Glutamatergic neuron (in vitro differentiated cells): Measurements from ENCODE around the gene MPPED2. TPM values are rescaled to one million over a fixed set of nuclear protein-coding genes. Genes with fewer than 3 reads are reported as not detected.

Experiments used
- DNase-seq: peaks from one replicate; pipeline ENCODE4 v3.0.0; 2022
- H3K27ac Mint-ChIP-seq: one replicate; pipeline ENCODE4 v1.8.0; 2020; ENCODE audit warnings: mild to moderate bottlenecking, mixed read lengths, inconsistent platforms; ENCODE audit not compliant: unreplicated experiment
- H3K27me3 Mint-ChIP-seq: one replicate; pipeline ENCODE4 v1.8.0; 2020; ENCODE audit warnings: mild to moderate bottlenecking, moderate library complexity, mixed read lengths, inconsistent platforms; ENCODE audit not compliant: unreplicated experiment
- H3K36me3 Mint-ChIP-seq: one replicate; pipeline ENCODE4 v1.8.0; 2020; ENCODE audit warnings: mild to moderate bottlenecking, mixed read lengths, inconsistent platforms; ENCODE audit not compliant: unreplicated experiment
- H3K4me1 Mint-ChIP-seq: one replicate; pipeline ENCODE4 v1.8.0; 2020; ENCODE audit warnings: mild to moderate bottlenecking, low read depth, mixed read lengths, inconsistent platforms; ENCODE audit not compliant: unreplicated experiment
- H3K4me3 Mint-ChIP-seq: one replicate; pipeline ENCODE4 v1.8.0; 2020; ENCODE audit warnings: mild to moderate bottlenecking, mixed read lengths, inconsistent platforms; ENCODE audit not compliant: unreplicated experiment
- H3K9me3 Mint-ChIP-seq: one replicate; pipeline ENCODE4 v1.8.0; 2020; ENCODE audit warnings: mild to moderate bottlenecking, moderate library complexity, mixed read lengths, inconsistent platforms; ENCODE audit not compliant: unreplicated experiment
- CTCF ChIP-seq: fragments of 200-600 bp; sonication (generic); IDR thresholded peaks from one replicate; pipeline ENCODE4 v1.5.0; 2021; ENCODE audit not compliant: partially characterized antibody, unreplicated experiment
- total RNA-seq: library from RNA; stranded (reverse); fragmentation: NEBNext Ultra II Directional; extraction: Animal tissue kit (Norgen Biotek cat#: 25700); gene quantifications from one replicate; pipeline ENCODE4 v1.2.1, GENCODE V29; 2021; ENCODE audit not compliant: unreplicated experiment

The MPPED2 gene
- total RNA-seq, 1 donor from 2014 or later: 11.0 TPM

- H3K36me3 Mint-ChIP-seq: no peaks in the 10 kb centered on the region
- H3K9me3 Mint-ChIP-seq: no peaks in the 10 kb centered on the region
- TF ChIP-seq CTCF: no peak
- no peaks in the 10 kb centered on the region for H3K27me3 Mint-ChIP-seq
- H3K4me3 Mint-ChIP-seq: no peak overlapping the region
- no peak overlapping the region for H3K27ac Mint-ChIP-seq
- DNase-seq: no peak
- H3K4me1 Mint-ChIP-seq: peaks cover 4% of the 10 kb centered on the region
Observed at GRCh38 chr11:30510750-30511149, 75.4 kb downstream of the MPPED2 start.

GRCh38 chr11:30509364-30509763 is 76.8 kb downstream of the MPPED2 start:
- H3K36me3 Mint-ChIP-seq: no peaks in the 10 kb centered on the region
- H3K27ac Mint-ChIP-seq: no peak overlapping the region
- no peak overlapping the region for H3K4me3 Mint-ChIP-seq
- peaks cover 4% of the 10 kb centered on the region for H3K4me1 Mint-ChIP-seq
- no peaks in the 10 kb centered on the region for H3K27me3 Mint-ChIP-seq
- DNase-seq: no peak
- TF ChIP-seq CTCF: no peak
- no peaks in the 10 kb centered on the region for H3K9me3 Mint-ChIP-seq

- no peak for DNase-seq
- Mint-ChIP-seq H3K4me3 (no peak overlapping the region), H3K9me3 (no peaks in the 10 kb centered on the region), H3K27ac (peak overlapping the region; percentile 1), H3K27me3 (no peaks in the 10 kb centered on the region), H3K36me3 (no peaks in the 10 kb centered on the region), H3K4me1 (peaks cover 4% of the 10 kb centered on the region)
- TF ChIP-seq CTCF: no peak
Observed at GRCh38 chr11:30508594-30508993, 77.6 kb downstream of the MPPED2 start.

GRCh38 chr11:30505603-30506002 is 80.5 kb downstream of the MPPED2 start:
- no peak for DNase-seq
- no peak overlapping the region for H3K4me3 Mint-ChIP-seq
- no peaks in the 10 kb centered on the region for H3K36me3 Mint-ChIP-seq
- no peaks in the 10 kb centered on the region for H3K9me3 Mint-ChIP-seq
- no peaks in the 10 kb centered on the region for H3K27me3 Mint-ChIP-seq
- H3K4me1 Mint-ChIP-seq: peaks cover 4% of the 10 kb centered on the region
- no peak overlapping the region for H3K27ac Mint-ChIP-seq
- no peak for TF ChIP-seq CTCF

GRCh38 chr11:30504468-30504867 is 81.7 kb downstream of the MPPED2 start:
- no peak for TF ChIP-seq CTCF
- Mint-ChIP-seq H3K9me3 (no peaks in the 10 kb centered on the region), H3K27me3 (no peaks in the 10 kb centered on the region), H3K4me3 (no peak overlapping the region), H3K27ac (no peak overlapping the region), H3K4me1 (peaks cover 4% of the 10 kb centered on the region), H3K36me3 (no peaks in the 10 kb centered on the region)
- DNase-seq: no peak
